Thyroid gland (tissue), 4 donors: ENCODE measurements around the gene TBC1D2B.

Experiments
- CTCF ChIP-seq, 6 experiments: fragments of 200-600 bp in 3 of 6; fragments of 450-650 bp in 3 of 6; sonication (generic) in 3 of 6; IDR thresholded peaks; one replicate each; pipeline ENCODE4 v1.5.1; 2016 to 2019; ENCODE audit warnings: antibody characterized with exemption in 6 of 6, mild to moderate bottlenecking in 2 of 6, inconsistent platforms in 1 of 6, moderate library complexity in 1 of 6
- POLR2A ChIP-seq, 2 donors: fragments of 450-650 bp; IDR thresholded peaks; one replicate each; pipeline ENCODE4 v1.6.1; 2017; ENCODE audit warnings: antibody characterized with exemption in 2 of 2, mild to moderate bottlenecking in 2 of 2, moderate library complexity in 1 of 2

GRCh38 chr15:78098131-78098755, 20.7 kb upstream of the TBC1D2B start:
- TF ChIP-seq CTCF (IDR thresholded peaks at IDR 0.05) (no peak), POLR2A (IDR thresholded peaks at IDR 0.05) (no peak)
